Kidney (tissue), 14 donors: ENCODE data around the gene ABCC11. TPM values are rescaled to one million over a fixed set of nuclear protein-coding genes. Genes with fewer than 3 reads are reported as not detected.

Experiments used
- DNase-seq, 5 donors: peaks; one replicate each; pipeline ENCODE4 v3.0.0-alpha.2; 2013 to 2020
- FAIRE-seq: peaks from 2 replicates; lab custom pipeline; 2012; peaks lifted over from hg19 to GRCh38; lab: Jason Lieb, UNC
- H3K27ac ChIP-seq, 2 donors: one replicate each; pipeline ENCODE4 v1.7.0; 2013; ENCODE audit warnings: low read depth in 2 of 2, low read length in 2 of 2, inconsistent platforms in 1 of 2
- H3K27me3 ChIP-seq: one replicate; pipeline ENCODE4 v1.7.1; 2013; ENCODE audit warnings: low read length, inconsistent platforms; ENCODE audit not compliant: control insufficient read depth, insufficient read depth
- H3K36me3 ChIP-seq, 3 donors: one replicate each; pipeline versions ENCODE4 v1.7.0 to v1.7.1; 2013; ENCODE audit warnings: low read length in 3 of 3, control low read depth in 1 of 3, inconsistent platforms in 1 of 3; ENCODE audit not compliant: insufficient read depth in 3 of 3, control insufficient read depth in 2 of 3
- H3K4me1 ChIP-seq, 3 donors: one replicate each; pipeline versions ENCODE4 v1.7.0 to v1.7.1; 2013; ENCODE audit warnings: low read length in 3 of 3, inconsistent platforms in 1 of 3, low read depth in 1 of 3; ENCODE audit not compliant: control insufficient read depth in 2 of 3, insufficient read depth in 2 of 3
- H3K4me3 ChIP-seq, 3 donors: one replicate each; pipeline versions ENCODE4 v1.7.0 to v1.8.1; 2013; ENCODE audit warnings: low read length in 3 of 3, control low read depth in 1 of 3, inconsistent platforms in 1 of 3
- H3K9ac ChIP-seq, 3 donors: one replicate each; pipeline versions ENCODE4 v1.7.0 to v1.7.1; 2013; ENCODE audit warnings: low read length in 3 of 3, control low read depth in 1 of 3, inconsistent platforms in 1 of 3
- H3K9me3 ChIP-seq, 3 donors: one replicate each; pipeline versions ENCODE4 v1.7.0 to v1.7.1; 2013; ENCODE audit warnings: low read length in 3 of 3, control low read depth in 1 of 3, inconsistent platforms in 1 of 3; ENCODE audit not compliant: control insufficient read depth in 2 of 3, insufficient read depth in 1 of 3
- intact Hi-C: fragments of 100-400 bp; cut with DNase I; formaldehyde crosslinking; loops from one replicate; pipeline ENCODE4 v1.11.1; 2022
- polyA plus RNA-seq: library from polyadenylated mRNA; stranded (reverse); fragments of 350-450 nt; fragmentation: Illumina TruSeq; extraction: RNeasy Lipid Tissue Mini Kit (QIAGEN cat#74804); gene quantifications from one replicate; pipeline ENCODE4 v1.2.3, GENCODE V29; 2014; ENCODE audit warnings: low read depth, low replicate concordance; ENCODE audit not compliant: insufficient read depth
- total RNA-seq: library from RNA; stranded (reverse); fragmentation: NEBNext Ultra II Directional; extraction: Animal tissue kit (Norgen Biotek cat#: 25700); gene quantifications from one replicate; pipeline ENCODE4 v1.2.1, GENCODE V29; 2021
- TF ChIP-seq, protein P1 (sequence below): IDR thresholded peaks from 3 replicates; pipeline ENCODE4 v1.5.1; 2012; ENCODE audit warnings: mild to moderate bottlenecking, moderate library complexity, borderline replicate concordance; ENCODE audit not compliant: insufficient read depth; ENCODE audit errors: extremely low read depth
- donor health status: control.
- donor health status: control.
- donor health status: control.
- donor health status: control.
- donor health status: control.
- donor health status: DM: yes; HTN: yes; CAD: no.
- donor health status: Normal renal cell carcinoma (clear cell type).

Gene ABCC11
- total and polyA plus RNA-seq, 2 donors from 2014 or later: 0.09 TPM; not detected in 1

DNA sequence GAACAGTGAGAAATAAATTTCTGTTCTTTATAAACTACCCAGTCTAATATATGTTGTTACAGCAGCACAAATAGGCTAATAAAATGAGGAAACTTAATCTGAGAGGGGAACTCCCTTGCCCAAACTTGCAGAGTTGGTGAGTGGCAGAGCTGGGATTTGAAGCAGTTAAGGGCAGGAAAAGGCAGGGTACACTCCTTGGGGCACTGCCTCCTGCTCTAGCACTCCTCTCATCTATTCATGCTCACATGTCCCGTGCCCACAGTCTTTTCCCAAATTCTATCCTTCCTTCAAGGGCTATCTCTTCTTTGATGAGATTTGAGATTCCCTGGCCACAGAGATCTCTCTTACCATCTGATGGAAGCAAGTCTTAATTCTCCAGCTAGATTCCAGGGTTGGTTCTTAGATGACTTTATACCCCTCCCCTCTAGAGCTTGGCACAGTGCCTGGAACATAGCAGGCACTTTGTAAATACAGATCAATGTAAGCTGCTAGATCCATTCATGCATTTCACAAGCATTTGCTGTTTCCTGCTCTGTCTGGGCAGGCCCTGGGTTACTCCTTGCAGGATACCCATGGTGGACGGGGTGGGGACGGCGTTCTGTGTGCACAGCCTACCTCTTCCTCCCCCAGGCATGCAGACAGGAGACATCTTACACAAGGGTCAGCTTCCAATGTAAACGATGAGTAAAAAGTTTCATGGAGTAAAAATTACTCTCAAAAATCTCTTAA, 52.3 kb downstream of the ABCC11 start:
- intact Hi-C loops: no loop called here
- H3K4me1 ChIP-seq: no peaks in the 10 kb centered on the region
- H3K27ac ChIP-seq: no peak overlapping the region
- DNase-seq: peak in 2 of 5 donors; percentile 31 to 57
- no peaks in the 10 kb centered on the region for H3K36me3 ChIP-seq
- TF ChIP-seq, protein P1, sequence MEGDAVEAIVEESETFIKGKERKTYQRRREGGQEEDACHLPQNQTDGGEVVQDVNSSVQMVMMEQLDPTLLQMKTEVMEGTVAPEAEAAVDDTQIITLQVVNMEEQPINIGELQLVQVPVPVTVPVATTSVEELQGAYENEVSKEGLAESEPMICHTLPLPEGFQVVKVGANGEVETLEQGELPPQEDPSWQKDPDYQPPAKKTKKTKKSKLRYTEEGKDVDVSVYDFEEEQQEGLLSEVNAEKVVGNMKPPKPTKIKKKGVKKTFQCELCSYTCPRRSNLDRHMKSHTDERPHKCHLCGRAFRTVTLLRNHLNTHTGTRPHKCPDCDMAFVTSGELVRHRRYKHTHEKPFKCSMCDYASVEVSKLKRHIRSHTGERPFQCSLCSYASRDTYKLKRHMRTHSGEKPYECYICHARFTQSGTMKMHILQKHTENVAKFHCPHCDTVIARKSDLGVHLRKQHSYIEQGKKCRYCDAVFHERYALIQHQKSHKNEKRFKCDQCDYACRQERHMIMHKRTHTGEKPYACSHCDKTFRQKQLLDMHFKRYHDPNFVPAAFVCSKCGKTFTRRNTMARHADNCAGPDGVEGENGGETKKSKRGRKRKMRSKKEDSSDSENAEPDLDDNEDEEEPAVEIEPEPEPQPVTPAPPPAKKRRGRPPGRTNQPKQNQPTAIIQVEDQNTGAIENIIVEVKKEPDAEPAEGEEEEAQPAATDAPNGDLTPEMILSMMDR: no peak
- FAIRE-seq: no peak
- H3K9ac ChIP-seq: no peak overlapping the region
- H3K9me3 ChIP-seq: no peaks in the 10 kb centered on the region
- no peak overlapping the region for H3K4me3 ChIP-seq
- H3K27me3 ChIP-seq: no peaks in the 10 kb centered on the region

DNA sequence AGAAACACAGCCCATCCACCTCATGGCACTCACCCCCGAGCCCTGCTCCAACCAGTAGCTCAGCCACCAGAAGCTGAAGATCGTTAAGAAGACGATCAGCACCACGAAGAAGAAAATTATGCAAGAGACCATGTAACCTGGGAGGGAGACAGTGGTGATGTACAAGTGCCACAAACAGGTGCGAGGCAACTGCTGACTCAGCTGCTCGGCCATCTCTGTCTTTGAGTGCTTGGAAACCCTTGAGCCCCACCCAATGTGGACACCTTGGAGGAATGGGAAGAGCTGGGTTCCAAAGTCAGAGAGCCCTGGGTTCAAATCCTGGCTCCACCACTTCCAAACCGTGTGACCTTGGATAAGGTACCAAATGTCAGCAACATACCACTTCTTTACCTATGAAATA, 53.5 kb downstream of the ABCC11 start:
- FAIRE-seq: no peak

DNA sequence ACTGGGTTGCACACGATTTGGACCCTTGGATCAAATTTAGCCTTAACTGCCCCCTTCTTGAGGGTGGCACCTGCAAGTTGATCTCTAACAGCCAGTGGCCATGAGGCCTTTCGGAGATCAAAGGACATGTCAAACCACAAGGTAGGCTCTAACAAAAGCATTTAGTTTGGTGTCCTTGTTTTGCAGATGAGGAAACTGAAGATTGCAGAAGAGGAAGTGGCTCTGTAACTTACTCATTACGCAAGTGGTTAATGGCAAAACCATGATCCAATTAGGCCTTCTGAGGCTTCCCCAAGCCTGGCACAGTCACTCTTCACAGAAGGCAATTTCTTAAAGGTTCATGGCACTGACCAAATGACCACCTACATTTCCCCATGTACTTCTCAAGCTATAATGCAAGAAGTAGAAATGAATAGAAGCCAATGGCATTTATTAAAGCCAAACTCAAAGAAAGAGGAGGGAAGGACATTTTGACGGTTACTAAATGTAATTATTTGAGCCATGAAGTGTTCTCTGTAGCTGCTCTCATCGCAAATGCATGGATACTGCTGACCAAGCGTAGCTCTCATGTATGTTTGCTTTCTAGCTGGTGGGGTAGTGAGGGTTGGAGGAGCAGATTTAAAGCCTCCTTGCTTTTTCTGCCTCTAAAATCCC, 58.8 kb downstream of the ABCC11 start:
- TF ChIP-seq, protein P1: no peak
- Histone ChIP-seq H3K36me3 (no peaks in the 10 kb centered on the region), H3K27ac (no peak overlapping the region), H3K27me3 (no peaks in the 10 kb centered on the region), H3K4me3 (no peak overlapping the region), H3K9me3 (no peaks in the 10 kb centered on the region), H3K4me1 (no peaks in the 10 kb centered on the region), H3K9ac (no peak overlapping the region)
- intact Hi-C loops: no loop called here
- FAIRE-seq (no peak), DNase-seq (no peak)

More for the DNA sequence above, 53.5 kb downstream of the ABCC11 start:
- Histone ChIP-seq H3K4me1 (no peaks in the 10 kb centered on the region), H3K36me3 (no peaks in the 10 kb centered on the region), H3K4me3 (no peak overlapping the region), H3K27me3 (no peaks in the 10 kb centered on the region), H3K9ac (no peak overlapping the region), H3K27ac (no peak overlapping the region), H3K9me3 (no peaks in the 10 kb centered on the region)
- no peak for DNase-seq
- intact Hi-C loops: no loop called here
- TF ChIP-seq, protein P1: no peak
